ENCODE data around the gene CALCOCO1. TPM values are rescaled to one million over a fixed set of nuclear protein-coding genes. Genes with fewer than 3 reads are reported as not detected.

Gene CALCOCO1
- total and polyA plus RNA-seq, 10 of the 15 experiments (the other 5 are each of a cell fraction or from before 2014, with no cell fraction given): 2.8 to 55.9 (median 13.7) TPM

- TF ChIP-seq RELB (IDR thresholded peaks at IDR 0.05; ENCODE audit: low read depth) (peak; percentile 56; the same call in 1 of the 2 replicates), BCL11A (IDR thresholded peaks at IDR 0.05; ENCODE audit: low read depth, low read length) (peak; percentile 97), IKZF1 (conservative IDR thresholded peaks at IDR 0.05) (peak; percentile 78), ATF7 (IDR thresholded peaks at IDR 0.05; ENCODE audit: low read depth) (peak; percentile 56), SUPT20H (IDR thresholded peaks at IDR 0.05; ENCODE audit: borderline replicate concordance, control insufficient read depth, low read depth, low read length) (no peak), MLLT1 (IDR thresholded peaks at IDR 0.05) (peak; percentile 74; the same call in 1 of the 2 replicates), HDGF (IDR thresholded peaks at IDR 0.05) (peak; percentile 78), SPI1 (IDR thresholded peaks at IDR 0.05; ENCODE audit: borderline replicate concordance, insufficient read depth, low read depth, low read length) (peak; percentile 72), BCLAF1 (IDR thresholded peaks at IDR 0.05) (no peak), MEF2A (IDR thresholded peaks at IDR 0.05; ENCODE audit: insufficient read depth, low read depth, low read length) (no peak), ZNF217 (IDR thresholded peaks at IDR 0.05) (peak; percentile 84), NR2C2 (IDR thresholded peaks at IDR 0.05; ENCODE audit: borderline replicate concordance, control insufficient read depth, insufficient read length, low read depth) (no peak), NFXL1 (IDR thresholded peaks at IDR 0.05; ENCODE audit: borderline replicate concordance) (no peak), MTA2 (IDR thresholded peaks at IDR 0.05; ENCODE audit: low read depth) (peak; percentile 99), MEF2B (IDR thresholded peaks at IDR 0.05; ENCODE audit: partially characterized antibody, poor library complexity, severe bottlenecking) (peak; percentile 58), TCF3 (IDR thresholded peaks at IDR 0.05; ENCODE audit: borderline replicate concordance, insufficient read depth, low read depth, low read length) (0 out of 2 replicates have a peak, but pooled peaks have one; percentile 30), ESRRA (IDR thresholded peaks at IDR 0.05; ENCODE audit: low read length) (no peak), PML (IDR thresholded peaks at IDR 0.05; ENCODE audit: low read length) (no peak), SREBF1 (IDR thresholded peaks at IDR 0.05; ENCODE audit: low read length) (no peak), TBL1XR1 (IDR thresholded peaks at IDR 0.05; ENCODE audit: low read depth, low read length) (no peak), HDAC2 (IDR thresholded peaks at IDR 0.05) (no peak), NFIC (IDR thresholded peaks at IDR 0.05; ENCODE audit: low read depth, low read length) (no peak)
- TF ChIP-seq, protein P1, sequence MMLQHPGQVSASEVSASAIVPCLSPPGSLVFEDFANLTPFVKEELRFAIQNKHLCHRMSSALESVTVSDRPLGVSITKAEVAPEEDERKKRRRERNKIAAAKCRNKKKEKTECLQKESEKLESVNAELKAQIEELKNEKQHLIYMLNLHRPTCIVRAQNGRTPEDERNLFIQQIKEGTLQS (IDR thresholded peaks at IDR 0.05; ENCODE audit: borderline replicate concordance, extremely low read depth, low read depth, low read length): no peak
Measured at GRCh38 chr12:53751336-53752191, 24.3 kb upstream of the CALCOCO1 start, which contains the start of gene CISTR (continued).

All from GM12878 (cell line).